ENCODE measurements around the gene TADA2A.

DNA sequence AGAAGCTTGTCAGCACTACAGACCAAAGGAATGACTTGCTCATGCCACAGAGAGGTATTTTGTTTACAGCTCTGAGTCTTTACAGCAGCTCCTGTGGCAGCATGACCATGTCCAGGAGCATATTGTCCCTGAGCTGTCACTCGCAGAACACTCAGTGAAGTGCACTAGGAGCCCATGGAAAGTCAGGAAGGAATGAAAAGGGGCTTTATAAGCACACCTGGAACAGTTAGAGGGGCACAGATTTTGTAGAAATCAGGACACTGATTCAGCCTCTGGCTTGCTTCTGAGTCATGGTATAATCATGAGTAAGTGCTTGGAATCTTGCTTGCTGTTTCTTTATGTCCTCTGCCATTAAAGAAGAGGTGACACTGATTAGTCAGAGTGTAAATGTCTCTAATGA lies 41.0 kb downstream of the TADA2A start:
- TF ChIP-seq, protein P1, sequence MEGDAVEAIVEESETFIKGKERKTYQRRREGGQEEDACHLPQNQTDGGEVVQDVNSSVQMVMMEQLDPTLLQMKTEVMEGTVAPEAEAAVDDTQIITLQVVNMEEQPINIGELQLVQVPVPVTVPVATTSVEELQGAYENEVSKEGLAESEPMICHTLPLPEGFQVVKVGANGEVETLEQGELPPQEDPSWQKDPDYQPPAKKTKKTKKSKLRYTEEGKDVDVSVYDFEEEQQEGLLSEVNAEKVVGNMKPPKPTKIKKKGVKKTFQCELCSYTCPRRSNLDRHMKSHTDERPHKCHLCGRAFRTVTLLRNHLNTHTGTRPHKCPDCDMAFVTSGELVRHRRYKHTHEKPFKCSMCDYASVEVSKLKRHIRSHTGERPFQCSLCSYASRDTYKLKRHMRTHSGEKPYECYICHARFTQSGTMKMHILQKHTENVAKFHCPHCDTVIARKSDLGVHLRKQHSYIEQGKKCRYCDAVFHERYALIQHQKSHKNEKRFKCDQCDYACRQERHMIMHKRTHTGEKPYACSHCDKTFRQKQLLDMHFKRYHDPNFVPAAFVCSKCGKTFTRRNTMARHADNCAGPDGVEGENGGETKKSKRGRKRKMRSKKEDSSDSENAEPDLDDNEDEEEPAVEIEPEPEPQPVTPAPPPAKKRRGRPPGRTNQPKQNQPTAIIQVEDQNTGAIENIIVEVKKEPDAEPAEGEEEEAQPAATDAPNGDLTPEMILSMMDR (optimal IDR thresholded peaks at IDR 0.05 in 1 of 3, IDR thresholded peaks at IDR 0.05 in 1 of 3, conservative IDR thresholded peaks at IDR 0.05 in 1 of 3; ENCODE audit: extremely low read depth in 1 of 3, insufficient read depth in 2 of 3, low read length in 3 of 3), result no peak
- no peak for TF ChIP-seq EZH2 (IDR thresholded peaks at IDR 0.05; ENCODE audit: low read length)

Measured in keratinocyte (primary cell).